HG03064 (cell line): ENCODE data around the gene HPCAL1.
"Not testable (repeated sequence)": the region's sequence is repeated elsewhere in the genome, so short reads cannot be mapped to it uniquely, and the experiment has no call there.

Source experiments
- ATAC-seq: cut with Tn5 transposase; IDR thresholded peaks from one replicate; pipeline ENCODE4 v1.9.1; 2021; ENCODE audit warnings: low read depth; ENCODE audit not compliant: unreplicated experiment

The HPCAL1 gene

DNA sequence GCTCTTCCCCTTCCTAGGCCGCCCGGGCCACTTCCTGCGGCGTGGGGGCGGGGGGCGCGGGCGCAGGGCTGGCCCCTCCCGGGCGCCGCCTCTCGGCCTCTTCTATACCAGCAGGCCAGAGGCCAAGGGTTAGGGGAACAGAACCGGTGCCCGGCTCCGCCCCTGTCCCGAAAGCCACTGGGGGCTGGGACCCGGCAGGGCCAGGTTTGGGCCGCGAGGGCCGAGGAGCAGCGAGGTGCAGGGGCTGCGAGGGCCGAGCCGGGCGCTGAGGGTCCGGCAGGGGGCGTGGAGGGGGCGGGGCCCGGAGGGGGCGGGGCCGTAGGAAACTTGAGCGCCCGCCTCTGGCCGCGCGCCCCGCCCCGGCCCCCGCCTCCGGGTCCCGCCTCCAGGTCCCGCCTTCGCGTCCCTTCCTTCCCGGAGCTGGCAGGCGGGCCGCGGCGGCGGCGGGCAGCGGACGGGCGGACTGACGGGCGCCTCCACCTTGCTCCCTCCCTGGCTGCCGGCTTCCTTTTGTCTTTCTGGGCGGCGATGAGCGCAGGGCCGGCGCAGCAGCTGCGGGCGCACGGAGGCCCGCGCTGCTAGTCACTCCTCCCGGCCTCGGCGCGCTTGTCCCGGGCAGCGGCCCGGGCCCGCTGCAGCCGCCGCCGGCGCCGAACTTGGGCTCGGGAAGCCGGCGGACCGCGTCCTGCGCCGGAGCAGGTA is at the start of gene HPCAL1:
Gene HPCAL1, plus strand, starts transcription at position 426 of the 702 bp plus-strand sequence. CDS start 116,854 bp downstream, outside the sequence.
- peak; percentile 66 for ATAC-seq

DNA sequence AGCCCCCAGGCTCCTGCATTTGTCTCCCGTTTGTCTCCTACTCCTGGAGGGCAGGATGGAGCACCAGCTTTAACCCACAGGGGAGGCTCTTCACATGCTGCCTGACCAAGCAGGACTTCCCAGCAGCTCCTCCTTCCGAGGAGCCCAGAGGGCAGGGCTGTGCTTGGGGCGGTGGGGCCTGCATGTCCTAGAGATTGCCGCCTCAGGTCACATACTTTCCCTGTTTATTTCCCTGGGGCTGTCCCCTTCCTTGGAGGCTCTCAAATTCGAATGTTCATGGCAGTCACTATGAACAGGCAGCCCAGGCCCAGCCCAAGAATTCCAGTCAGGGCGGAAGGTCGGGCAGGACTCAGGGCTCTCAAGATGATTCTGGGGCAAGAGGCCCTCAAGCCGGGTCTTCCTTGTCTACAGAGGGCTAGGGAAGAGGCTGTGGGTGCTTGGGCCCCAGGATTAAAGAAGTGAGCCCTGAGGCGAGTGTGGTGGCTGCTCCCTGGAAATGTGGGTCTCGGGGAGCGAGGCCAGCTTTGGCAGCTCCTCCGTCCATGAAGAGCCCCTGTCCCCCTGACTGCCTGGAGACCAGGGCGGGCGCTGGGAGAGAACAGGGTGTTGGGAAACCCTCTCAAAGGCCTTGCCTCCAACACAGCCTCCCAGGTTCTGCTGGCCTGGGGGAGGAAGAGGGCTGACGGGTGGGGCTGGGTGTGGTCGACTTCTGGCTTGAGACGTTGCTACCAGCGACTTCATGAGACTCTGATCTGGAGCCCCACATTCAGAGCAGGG is 48.9 kb upstream of the HPCAL1 start:
- ATAC-seq, result no peak

DNA sequence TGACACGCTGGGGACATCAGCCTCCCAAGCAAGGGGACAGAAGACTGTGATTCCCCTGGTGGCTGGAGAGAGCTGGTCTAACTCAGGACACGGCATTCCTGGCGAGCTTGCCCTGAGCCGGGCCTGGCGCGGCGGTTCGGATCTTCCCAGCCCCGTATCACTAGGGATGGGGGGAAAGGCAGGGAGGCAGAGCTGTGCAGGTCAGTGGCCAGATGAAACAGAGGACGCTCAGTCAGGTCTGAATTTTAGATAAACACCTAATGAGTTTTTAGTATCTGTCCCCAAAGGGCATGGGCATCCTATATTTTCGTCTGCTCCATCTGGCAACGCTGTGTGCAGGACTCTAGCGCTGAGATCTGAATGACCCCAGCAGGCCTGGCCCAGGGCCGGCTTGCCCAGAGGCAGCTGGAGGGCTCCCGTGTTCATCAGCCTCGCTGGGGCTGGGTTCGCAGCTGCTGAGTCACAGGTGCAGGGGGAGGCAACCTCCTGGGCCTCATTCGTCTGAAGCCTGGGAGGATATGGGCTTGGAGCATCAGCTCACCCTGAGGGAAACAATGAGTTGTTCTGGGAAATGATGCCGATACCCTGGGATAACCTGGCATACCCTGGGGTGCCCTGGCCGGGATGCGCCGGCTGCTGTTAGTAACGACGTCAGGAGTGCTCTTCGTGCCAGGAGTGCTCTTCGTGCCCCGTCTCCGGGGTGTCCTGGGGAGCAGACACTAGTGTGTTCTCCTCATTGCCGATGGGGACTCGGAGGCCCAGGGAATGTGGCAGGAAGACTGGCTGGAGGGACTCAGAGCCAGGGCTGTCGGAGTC is 48.1 kb upstream of the HPCAL1 start:
- ATAC-seq, result no peak

DNA sequence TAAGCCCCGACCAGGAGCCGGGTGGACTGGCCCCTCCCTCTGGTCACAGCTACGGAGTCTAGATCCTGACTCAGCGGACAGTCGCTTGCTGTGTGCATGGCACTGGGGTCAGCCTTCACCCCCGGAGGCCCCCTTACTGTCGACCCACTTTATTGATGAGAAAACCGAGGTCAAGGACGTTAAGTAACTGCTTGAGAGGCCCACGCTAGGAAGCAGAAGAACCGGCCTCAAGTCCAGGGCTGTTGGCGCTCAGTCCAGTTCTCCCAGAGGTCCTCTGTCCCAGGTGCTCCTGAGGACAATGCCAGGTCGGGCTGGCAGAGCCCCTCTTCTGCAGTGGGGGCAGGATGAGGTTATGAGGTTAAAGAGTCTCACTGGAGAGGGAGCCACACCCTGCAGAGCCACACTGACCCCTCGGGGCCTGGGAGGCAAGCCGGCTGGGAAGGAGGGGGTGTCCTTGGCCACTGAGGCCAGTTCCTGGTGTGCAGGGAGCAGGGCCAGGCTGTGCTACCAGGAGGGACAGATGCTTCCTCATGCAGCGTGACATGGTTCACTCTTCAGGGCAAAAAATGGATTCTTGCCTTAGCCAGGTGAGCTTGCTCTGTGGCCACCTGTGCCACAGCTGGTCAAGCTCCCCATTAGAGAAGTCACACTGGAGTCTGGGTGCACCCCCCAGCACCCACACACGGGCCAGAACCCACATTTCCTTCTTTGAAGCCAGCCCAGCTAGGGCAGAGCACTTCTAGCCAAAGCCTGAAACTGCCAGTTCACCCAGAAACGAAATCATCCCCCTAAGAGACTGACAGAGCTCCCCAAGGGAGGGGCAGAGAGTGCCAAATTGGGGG is 47.3 kb upstream of the HPCAL1 start:
- ATAC-seq, result no peak

DNA sequence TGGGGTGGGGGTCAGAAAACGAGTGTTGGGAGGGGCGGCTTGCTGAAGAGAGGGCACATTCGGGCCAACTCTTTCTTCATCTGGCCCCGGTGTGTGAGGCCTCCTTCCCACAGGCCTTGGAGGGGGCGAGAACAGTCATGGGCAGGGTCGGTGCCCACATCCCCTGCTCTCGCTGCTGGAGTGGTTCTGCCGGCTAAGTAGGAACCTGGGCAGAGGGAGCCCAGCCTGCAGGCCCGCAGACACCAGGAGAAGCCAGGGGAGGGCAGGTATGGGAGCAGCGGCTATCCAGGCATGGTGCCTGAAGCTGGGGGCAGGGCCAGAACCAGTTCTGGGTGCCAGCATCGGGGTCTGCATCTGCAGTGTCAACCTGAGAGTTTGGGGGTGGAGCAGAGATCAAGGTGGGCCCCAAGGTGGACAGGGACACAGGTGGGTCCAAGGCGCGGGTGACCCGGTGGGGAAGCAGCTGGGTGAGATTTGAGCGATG is 46.6 kb upstream of the HPCAL1 start:
- no peak for ATAC-seq

DNA sequence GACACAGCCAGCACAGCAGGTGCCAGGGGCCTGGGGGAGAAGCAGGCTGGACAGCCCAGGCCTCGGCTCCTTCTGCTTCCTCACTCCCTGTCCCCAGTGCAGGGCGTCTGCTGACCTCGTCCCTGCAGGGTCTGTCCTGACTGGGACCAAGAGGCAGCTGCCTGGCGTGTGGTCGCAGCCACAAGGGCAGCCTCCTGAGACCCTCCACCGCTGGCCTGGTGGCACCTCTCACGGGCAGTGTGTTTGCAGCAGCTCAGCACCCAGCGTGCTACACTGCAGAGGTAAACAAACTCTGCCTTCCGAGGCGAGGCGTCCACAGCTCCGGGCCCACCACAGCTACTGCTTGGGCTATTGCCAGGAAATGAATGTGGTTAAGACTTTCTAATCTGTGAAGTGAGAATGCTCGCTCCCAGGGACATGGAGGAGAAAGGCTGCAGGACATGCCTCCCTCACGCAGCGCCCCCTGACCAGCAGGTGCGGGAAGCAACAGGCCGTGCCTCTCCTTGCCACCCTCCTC is 46.1 kb upstream of the HPCAL1 start:
- ATAC-seq, result no peak

DNA sequence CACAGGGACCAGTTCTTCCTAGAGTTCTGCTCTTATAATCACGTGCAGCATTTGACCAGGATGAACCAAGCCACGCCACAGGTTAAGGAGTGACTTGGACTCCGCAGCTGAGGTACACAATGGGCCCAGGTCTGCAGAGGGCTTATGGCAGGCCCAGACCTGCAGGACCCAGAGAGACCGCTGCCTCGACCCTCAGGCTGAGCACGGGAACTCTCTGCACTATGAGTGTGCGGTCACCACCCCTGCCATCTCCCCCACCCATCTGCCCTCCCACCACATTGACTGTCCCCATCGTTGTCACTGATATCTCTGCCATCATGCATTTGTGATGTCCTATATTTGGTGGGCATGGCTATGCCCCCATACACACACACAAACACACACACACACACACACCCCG is 45.7 kb upstream of the HPCAL1 start:
- no peak for ATAC-seq

DNA sequence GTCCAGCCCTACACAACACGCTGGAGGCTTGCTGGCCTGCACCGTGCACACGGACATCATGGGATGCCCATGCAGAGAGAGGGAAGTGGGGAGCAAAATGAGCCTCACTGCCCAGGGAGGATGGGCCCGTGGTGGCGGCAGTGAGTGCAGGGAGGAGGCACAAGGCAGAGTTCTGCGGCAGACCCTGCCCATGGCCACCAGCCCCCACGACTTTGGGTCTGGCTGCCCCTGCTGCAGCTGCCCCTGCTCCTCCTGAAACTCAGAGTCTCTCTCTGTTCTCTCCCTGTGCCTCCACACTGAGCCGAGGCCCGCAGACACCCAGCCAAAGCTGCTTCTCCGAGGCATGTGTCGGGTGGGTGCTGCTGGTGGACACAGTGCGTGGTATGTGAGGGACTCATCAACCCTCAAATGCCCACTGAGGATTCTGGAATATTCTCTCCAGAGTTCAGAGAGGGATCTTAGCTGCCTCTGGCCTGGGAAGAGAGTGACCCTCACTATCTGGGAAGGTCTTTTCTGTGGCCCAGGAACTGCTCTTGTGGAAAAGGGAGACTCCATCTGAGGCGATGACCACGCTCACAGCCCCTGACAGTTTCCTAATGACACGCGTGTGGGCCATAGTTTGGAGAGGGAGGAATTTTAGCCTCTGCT is 45.1 kb upstream of the HPCAL1 start:
- no peak for ATAC-seq

DNA sequence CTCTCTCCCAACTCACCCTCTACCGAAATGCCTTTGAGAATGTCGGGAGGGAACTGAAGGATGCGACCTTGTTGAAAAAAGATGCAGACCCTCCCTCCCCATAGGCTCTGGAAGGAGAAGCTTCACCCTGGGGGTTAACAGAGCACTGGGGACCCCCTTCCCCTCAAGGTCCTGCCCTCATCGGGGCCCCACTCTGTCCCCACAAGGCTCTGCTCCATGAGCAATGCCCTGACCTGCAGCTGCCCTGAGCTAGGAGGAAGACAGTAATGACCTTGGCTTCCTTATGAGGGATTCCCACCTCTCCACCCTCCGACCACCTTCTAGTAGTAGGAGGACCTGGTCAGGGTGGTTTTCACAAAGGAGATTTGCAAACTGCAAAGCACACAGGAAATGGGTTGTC is 44.4 kb upstream of the HPCAL1 start:
- ATAC-seq, result no peak

DNA sequence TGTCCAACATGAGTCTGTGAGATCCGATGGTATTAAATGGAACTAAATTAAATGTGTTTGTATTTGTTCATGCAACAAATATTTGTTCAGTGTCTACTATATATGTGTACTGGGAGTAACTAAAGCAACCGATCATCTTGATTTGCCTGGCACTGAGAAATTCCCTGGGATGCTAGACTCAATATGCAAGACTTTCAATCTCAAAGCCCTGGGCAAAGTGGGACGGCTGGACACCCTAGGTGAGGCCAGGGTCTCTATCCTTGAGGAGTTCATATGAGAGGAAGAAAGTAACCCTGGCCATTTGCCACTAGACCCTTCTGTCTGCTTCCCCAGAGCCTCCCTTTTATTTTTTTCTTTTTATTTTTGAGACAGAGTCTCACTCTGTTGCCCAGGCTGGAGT is 44.0 kb upstream of the HPCAL1 start:
- ATAC-seq, result no peak

DNA sequence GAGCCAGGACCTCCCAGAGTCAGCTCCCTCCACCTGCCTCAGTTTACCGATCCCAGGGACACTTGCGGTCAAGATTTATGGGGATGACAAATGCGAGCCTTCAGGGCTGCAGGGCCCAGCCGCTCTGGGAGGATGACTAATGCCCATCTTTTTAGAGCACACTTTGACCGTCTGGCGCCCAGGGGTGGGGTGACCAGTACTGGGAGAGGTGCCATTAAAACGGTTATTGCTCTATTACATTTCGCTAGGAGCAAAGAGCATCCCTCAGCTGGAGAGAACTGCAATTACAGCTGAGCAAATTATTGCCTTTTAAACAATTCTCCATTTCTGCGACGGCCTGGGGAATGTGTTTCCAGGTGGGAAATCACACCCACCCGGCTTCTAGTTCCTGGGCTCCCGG is 42.6 kb upstream of the HPCAL1 start:
- ATAC-seq, result no peak

DNA sequence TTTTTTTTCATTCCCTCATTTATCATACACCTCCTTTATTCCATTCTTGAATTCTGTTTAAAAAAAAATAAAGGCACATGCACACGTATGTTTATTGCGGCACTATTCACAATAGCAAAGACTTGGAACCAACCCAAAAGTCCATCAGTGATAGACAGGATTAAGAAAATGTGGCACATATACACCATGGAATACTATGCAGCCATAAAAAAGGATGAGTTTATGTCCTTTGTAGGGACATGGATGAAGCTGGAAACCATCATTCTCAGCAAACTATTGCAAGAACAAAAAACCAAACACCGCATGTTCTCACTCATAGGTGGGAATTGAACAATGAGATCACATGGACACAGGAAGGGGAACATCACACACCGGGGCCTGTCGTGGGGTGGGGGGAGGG is 39.2 kb upstream of the HPCAL1 start:
- not testable (repeated sequence) for ATAC-seq

DNA sequence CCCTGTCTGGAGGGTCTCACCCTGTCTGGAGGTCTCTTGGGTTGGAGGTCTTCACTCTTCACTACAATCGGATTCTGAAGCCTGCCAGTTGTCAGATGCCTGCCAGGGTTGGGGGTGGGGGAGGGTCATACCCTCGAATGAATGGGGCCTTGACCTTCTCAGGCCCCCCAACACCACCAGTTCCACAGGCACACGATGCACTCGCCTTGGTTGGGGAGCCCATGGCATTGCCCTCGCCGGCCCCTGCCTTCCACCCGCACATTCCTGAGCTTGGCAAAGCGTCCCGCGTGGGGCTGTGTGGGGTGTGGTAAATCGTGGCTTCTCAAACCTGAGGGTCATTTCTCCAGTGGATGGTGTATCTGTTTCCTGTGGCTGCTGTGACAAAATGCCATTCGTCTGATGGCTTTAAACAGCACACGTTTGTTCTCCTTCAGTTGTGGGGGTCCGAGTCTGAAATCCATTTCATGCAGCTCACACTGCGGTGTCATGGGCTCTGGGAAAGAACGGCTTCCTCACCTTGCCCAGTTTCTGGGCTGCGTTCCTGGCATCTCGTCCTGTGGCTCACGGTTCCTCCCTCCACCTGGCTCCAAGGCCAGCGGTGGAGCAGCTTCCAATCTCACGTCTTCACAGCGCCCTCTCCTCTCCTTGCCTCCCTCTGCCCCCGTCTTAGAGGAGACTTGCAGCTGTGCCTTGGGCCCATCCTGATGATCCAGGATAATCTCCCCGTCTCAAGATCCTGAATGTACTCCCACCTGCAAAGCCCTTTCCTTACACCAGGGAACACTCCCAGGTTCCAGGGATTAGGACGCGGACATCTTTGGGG is 38.0 kb upstream of the HPCAL1 start:
- ATAC-seq, result no peak

DNA sequence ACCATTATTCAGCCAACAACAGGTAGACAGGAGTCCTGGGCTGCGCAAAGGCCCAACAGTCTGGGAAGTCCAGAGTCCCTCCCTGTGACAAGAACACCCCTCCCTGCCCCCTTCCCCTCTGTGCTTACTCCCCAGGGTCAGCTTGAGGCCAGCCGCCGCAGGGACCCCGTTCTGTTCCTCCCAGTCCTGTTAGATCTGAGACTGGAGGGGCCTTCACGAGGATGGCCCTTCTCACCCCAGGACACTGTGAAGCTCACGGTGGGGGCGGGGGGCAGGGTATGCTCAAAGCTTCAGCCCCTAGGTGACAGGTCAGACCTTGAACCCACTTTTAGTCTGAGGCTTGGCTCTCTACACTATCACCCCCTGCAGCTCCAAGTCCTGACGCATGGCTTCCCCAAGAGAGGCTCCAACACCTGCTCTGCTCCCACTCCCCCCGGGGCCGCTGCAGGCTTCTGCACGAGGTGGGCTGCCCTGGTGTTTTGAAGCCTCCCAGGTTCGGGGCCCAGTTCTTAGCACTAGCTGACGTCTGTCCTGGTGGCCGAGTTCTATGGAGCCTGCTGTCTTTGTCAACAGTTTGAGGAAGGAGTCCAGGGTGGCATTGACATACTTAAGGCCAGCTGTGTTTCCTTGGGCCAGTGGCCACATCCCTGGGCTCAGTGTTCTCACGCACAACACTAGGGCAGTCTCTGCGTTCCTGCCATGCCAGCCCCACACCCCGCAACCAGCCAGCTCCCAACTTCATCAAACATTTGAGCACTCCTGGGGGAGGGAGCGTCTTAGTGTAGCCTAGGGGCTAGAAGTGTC is 37.2 kb upstream of the HPCAL1 start:
- no peak for ATAC-seq

DNA sequence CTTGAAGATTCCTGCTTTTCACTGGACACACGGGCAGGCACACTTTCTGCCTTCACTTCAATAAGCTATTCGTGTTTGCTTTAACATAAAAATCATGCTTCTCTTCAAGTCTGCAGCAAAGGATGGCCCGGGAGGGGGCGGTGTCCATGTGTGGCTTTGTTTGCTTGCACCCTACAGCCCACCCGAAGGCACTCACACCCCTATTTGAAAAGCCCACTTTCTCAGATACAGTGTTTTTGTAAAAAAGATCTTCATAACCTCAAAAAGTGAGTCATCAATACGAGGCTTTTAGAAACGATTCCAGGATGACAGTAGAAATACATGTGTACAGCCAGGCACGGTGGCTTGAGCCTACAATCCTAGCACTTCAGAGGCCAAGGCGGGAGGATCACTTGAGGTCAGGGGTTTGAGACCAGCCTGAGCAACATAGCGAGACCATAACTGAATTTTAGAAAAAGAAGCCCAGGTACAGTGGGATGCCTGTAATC is 36.5 kb upstream of the HPCAL1 start:
- ATAC-seq, result no peak

DNA sequence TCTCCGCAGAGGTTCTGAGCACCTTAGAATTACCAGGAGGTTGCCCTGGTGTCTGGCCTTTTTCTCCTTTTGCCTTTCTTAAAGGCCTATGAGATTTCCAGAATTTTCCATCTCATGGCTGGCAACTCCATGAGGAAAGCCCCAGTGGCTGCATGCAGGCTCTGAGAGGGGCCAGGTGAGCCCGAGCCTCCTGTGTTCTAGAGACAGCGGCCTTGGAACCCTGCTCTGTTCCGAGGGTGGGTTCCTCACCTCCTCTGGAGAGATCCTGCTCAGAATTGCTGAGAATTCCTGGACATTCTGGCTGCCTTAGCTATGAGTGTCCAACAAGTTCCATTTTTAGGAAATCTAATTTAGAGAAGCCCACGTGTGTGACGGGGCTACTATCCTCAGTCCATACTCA is 35.7 kb upstream of the HPCAL1 start:
- no peak for ATAC-seq

DNA sequence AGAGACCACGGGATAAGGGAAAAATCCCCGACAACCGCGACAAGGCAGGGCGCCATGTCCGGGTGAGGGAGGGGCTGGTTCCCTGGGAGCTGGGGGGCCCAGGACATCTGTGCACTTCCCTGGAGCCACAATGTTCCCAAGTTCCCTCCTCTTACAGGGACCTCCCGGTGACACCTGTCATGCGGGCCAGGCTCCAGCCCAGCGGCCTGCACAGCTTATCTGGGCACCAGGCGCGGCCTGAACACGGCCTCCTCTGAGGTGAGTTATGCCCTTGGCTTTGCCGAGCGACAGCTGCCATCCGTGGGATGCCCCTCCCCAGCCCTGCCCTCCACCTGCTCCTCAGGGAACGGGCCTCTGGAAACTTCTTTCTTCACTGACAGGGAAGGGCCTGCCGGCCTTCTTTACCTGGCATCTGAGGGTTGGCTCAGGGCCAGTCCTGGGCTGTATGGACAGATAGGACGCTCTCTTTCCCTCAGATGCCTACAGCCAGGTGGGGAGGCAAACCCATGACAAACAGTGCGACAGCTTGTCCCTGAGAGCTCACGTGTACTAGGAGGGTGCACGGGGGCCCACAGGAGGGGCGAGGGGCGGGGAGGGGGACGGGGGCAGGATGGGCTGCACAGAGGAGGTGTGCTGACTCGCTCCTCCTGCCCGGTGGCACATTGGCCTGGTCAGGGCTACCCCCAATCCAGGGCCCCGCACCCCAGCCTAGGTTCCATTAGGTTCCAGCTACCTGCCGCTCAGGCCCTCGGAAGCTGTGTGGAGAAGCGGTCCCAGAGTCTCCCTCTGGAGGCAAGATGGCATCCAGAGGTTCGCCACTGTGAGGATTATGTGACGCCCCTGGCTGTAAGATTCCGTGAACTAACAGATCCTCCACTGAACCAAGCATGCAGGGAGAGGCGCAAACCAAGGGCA is 34.9 kb upstream of the HPCAL1 start:
- no peak for ATAC-seq
